Renal pelvis (tissue), 12 donors: ENCODE data around the gene PARK7. TPM values are rescaled to one million over a fixed set of nuclear protein-coding genes. Genes with fewer than 3 reads are reported as not detected.
"Not testable (repeated sequence)": the region's sequence is repeated elsewhere in the genome, so short reads cannot be mapped to it uniquely, and the experiment has no call there.

ENCODE experiments used
- DNase-seq: peaks from one replicate; pipeline ENCODE4 v3.0.0-alpha.2; 2013
- long read RNA-seq, 16 experiments: transcript quantifications; one replicate each; lab custom pipeline, GENCODE V29; 2026
- polyA plus RNA-seq, 3 donors: library from polyadenylated mRNA; unstranded; fragments of 120-200 nt; gene quantifications; one replicate each; pipeline ENCODE4 v1.2.1, GENCODE V29; 2013; ENCODE audit not compliant: insufficient read length in 3 of 3

The PARK7 gene
- 100 to 1,000 TPM; 299 to 348 (median 328) TPM for polyA plus RNA-seq
- long read RNA-seq, donor 1, transcript PARK7-201 (7 exons, 949 nt): minor isoform, 70 of 189 reads
- long read RNA-seq, donor 1, transcript PARK7-209 (7 exons, 1,088 nt): major isoform, 75 of 189 reads
- long read RNA-seq, donor 1, partial matches to known transcripts: 43 of 189 reads
- long read RNA-seq, donor 1, other reads (novel, unspliced or antisense): 0 of 189 reads
- long read RNA-seq, donor 2, transcript PARK7-201 (7 exons, 949 nt): minor isoform, 112 of 270 reads
- long read RNA-seq, donor 2, transcript PARK7-209 (7 exons, 1,088 nt): major isoform, 114 of 270 reads
- long read RNA-seq, donor 2, partial matches to known transcripts: 35 of 270 reads
- long read RNA-seq, donor 2, other reads (novel, unspliced or antisense): 5 of 270 reads
- long read RNA-seq, donor 3, transcript PARK7-201 (7 exons, 949 nt): minor isoform, 80 of 213 reads
- long read RNA-seq, donor 3, transcript PARK7-209 (7 exons, 1,088 nt): major isoform, 87 of 213 reads
- long read RNA-seq, donor 3, partial matches to known transcripts: 46 of 213 reads
- long read RNA-seq, donor 3, other reads (novel, unspliced or antisense): 0 of 213 reads
- long read RNA-seq, donor 4, transcript PARK7-201 (7 exons, 949 nt): minor isoform, 109 of 324 reads
- long read RNA-seq, donor 4, transcript PARK7-209 (7 exons, 1,088 nt): major isoform, 134 of 324 reads
- long read RNA-seq, donor 4, partial matches to known transcripts: 74 of 324 reads
- long read RNA-seq, donor 4, other reads (novel, unspliced or antisense): 6 of 324 reads
- long read RNA-seq, donor 5, transcript PARK7-209 (7 exons, 1,088 nt): minor isoform, 39 of 96 reads
- long read RNA-seq, donor 5, transcript PARK7-201 (7 exons, 949 nt): major isoform, 49 of 96 reads
- long read RNA-seq, donor 5, partial matches to known transcripts: 8 of 96 reads
- long read RNA-seq, donor 5, other reads (novel, unspliced or antisense): 0 of 96 reads
- long read RNA-seq, donor 6, transcript PARK7-201 (7 exons, 949 nt): minor isoform, 57 of 205 reads
- long read RNA-seq, donor 6, transcript PARK7-209 (7 exons, 1,088 nt): major isoform, 104 of 205 reads
- long read RNA-seq, donor 6, partial matches to known transcripts: 42 of 205 reads
- long read RNA-seq, donor 6, other reads (novel, unspliced or antisense): 0 of 205 reads
- long read RNA-seq, donor 7, transcript PARK7-209 (7 exons, 1,088 nt): minor isoform, 97 of 236 reads
- long read RNA-seq, donor 7, transcript PARK7-201 (7 exons, 949 nt): major isoform, 103 of 236 reads
- long read RNA-seq, donor 7, partial matches to known transcripts: 35 of 236 reads
- long read RNA-seq, donor 7, other reads (novel, unspliced or antisense): 0 of 236 reads
- long read RNA-seq, donor 8, transcript PARK7-209 (7 exons, 1,088 nt): minor isoform, 35 of 96 reads
- long read RNA-seq, donor 8, transcript PARK7-201 (7 exons, 949 nt): major isoform, 39 of 96 reads
- long read RNA-seq, donor 8, partial matches to known transcripts: 22 of 96 reads
- long read RNA-seq, donor 8, other reads (novel, unspliced or antisense): 0 of 96 reads
- long read RNA-seq, donor 9, transcript PARK7-209 (7 exons, 1,088 nt): major isoform, 142 of 327 reads
- long read RNA-seq, donor 9, transcript PARK7-201 (7 exons, 949 nt): minor isoform, 120 of 327 reads
- long read RNA-seq, donor 9, partial matches to known transcripts: 49 of 327 reads
- long read RNA-seq, donor 9, other reads (novel, unspliced or antisense): 16 of 327 reads
- long read RNA-seq, donor 10, transcript PARK7-201 (7 exons, 949 nt): minor isoform, 63 of 175 reads
- long read RNA-seq, donor 10, transcript PARK7-209 (7 exons, 1,088 nt): major isoform, 78 of 175 reads
- long read RNA-seq, donor 10, partial matches to known transcripts: 31 of 175 reads
- long read RNA-seq, donor 10, other reads (novel, unspliced or antisense): 0 of 175 reads
- long read RNA-seq, donor 11, transcript PARK7-209 (7 exons, 1,088 nt): minor isoform, 45 of 147 reads
- long read RNA-seq, donor 11, transcript PARK7-201 (7 exons, 949 nt): major isoform, 57 of 147 reads
- long read RNA-seq, donor 11, partial matches to known transcripts: 44 of 147 reads
- long read RNA-seq, donor 11, other reads (novel, unspliced or antisense): 0 of 147 reads
- long read RNA-seq, donor 12, transcript PARK7-201 (7 exons, 949 nt): minor isoform, 114 of 299 reads
- long read RNA-seq, donor 12, transcript PARK7-209 (7 exons, 1,088 nt): major isoform, 127 of 299 reads
- long read RNA-seq, donor 12, partial matches to known transcripts: 35 of 299 reads
- long read RNA-seq, donor 12, other reads (novel, unspliced or antisense): 18 of 299 reads
- long read RNA-seq, donor 13, transcript PARK7-209 (7 exons, 1,088 nt): minor isoform, 40 of 101 reads
- long read RNA-seq, donor 13, transcript PARK7-201 (7 exons, 949 nt): major isoform, 42 of 101 reads
- long read RNA-seq, donor 13, partial matches to known transcripts: 18 of 101 reads
- long read RNA-seq, donor 13, other reads (novel, unspliced or antisense): 0 of 101 reads
- long read RNA-seq, donor 14: 0 reads
- long read RNA-seq, donor 15, transcript PARK7-201 (7 exons, 949 nt): major isoform, 131 of 320 reads
- long read RNA-seq, donor 15, transcript PARK7-209 (7 exons, 1,088 nt): minor isoform, 117 of 320 reads
- long read RNA-seq, donor 15, partial matches to known transcripts: 58 of 320 reads
- long read RNA-seq, donor 15, other reads (novel, unspliced or antisense): 12 of 320 reads
- long read RNA-seq, donor 16, transcript PARK7-201 (7 exons, 949 nt): minor isoform, 108 of 346 reads
- long read RNA-seq, donor 16, transcript PARK7-209 (7 exons, 1,088 nt): major isoform, 118 of 346 reads
- long read RNA-seq, donor 16, partial matches to known transcripts: 111 of 346 reads
- long read RNA-seq, donor 16, other reads (novel, unspliced or antisense): 8 of 346 reads

- DNase-seq: peak; percentile 99
These were observed at the start of gene PARK7 for GRCh38 chr1:7961216-7962013. TSS of gene PARK7 (plus strand) at chr1:7961711. CDS start at chr1:7962786, 1,075 bp downstream.

GRCh38 chr1:7912145-7912544, 49.4 kb upstream of the PARK7 start:
- no peak for DNase-seq

- DNase-seq: no peak
These were observed 48.6 kb upstream of the PARK7 start for GRCh38 chr1:7912743-7913557.

GRCh38 chr1:7915826-7916500, 45.5 kb upstream of the PARK7 start:
- no peak for DNase-seq

GRCh38 chr1:7916501-7916830, 45.0 kb upstream of the PARK7 start:
- DNase-seq: no peak

GRCh38 chr1:7917971-7918370, 43.5 kb upstream of the PARK7 start:
- not testable (repeated sequence) for DNase-seq

- DNase-seq: no peak
These were observed 41.6 kb upstream of the PARK7 start for GRCh38 chr1:7919880-7920279.

- no peak for DNase-seq
These were observed 39.7 kb upstream of the PARK7 start for GRCh38 chr1:7921796-7922195.

GRCh38 chr1:7922301-7922700, 39.2 kb upstream of the PARK7 start:
- no peak for DNase-seq

- not testable (repeated sequence) for DNase-seq
These were observed 34.5 kb upstream of the PARK7 start for GRCh38 chr1:7927061-7927460.

GRCh38 chr1:7928247-7928646, 33.3 kb upstream of the PARK7 start:
- DNase-seq: no peak

GRCh38 chr1:7929637-7930036, 31.9 kb upstream of the PARK7 start:
- DNase-seq: no peak

GRCh38 chr1:7930645-7931445, 30.7 kb upstream of the PARK7 start:
- no peak for DNase-seq

- DNase-seq: no peak
These were observed 30.1 kb upstream of the PARK7 start for GRCh38 chr1:7931446-7931812.

GRCh38 chr1:7932524-7933138, 28.9 kb upstream of the PARK7 start:
- DNase-seq: no peak
